Measurements from ENCODE around the gene TNFAIP8.
A peak's percentile ranks its signal among the peaks of the same experiment; 100 is the strongest.
"Not testable (repeated sequence)": the region's sequence is repeated elsewhere in the genome, so short reads cannot be mapped to it uniquely, and the experiment has no call there.

The TNFAIP8 gene

DNA sequence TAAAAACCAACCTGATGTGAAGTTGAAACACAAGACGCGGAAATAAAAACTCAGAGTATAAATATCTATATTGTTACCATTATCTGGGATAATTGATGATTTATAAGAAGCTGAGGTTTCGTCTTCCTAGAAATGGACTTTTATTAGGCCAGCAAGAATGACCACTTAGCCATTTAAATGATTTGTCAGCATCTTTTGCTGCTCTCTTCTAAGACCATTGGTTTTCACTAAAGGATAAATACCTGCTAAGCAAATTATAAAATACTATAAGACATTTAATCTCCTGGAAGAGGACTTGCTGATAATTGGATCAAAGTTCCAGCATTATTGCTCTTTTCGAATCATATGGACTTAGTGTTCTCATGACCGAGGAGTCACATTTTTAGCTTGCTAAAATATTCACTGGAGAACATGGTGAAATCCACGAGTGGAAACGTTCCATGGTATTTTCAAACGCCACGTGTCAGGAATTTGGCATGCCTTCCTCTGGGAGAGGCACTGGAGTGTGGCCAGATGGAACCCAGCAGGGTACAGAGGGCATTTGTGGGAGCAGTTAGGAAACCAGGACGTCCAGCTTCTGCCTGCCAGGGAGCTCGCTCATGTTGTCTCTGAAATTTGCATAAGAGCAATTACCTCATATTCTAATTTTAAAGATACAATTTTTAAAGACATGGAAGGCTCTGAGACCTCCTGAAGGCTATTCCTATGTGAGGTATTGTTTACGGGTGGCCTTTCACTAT lies 43.1 kb downstream of the TNFAIP8 start:
- DNase-seq = no peak

- DNase-seq = peak; percentile 22
Measured at GRCh38 chr5:119400245-119400644, 44.4 kb downstream of the TNFAIP8 start.

- DNase-seq = no peak
Measured at GRCh38 chr5:119402081-119402480, 46.3 kb downstream of the TNFAIP8 start.

DNA sequence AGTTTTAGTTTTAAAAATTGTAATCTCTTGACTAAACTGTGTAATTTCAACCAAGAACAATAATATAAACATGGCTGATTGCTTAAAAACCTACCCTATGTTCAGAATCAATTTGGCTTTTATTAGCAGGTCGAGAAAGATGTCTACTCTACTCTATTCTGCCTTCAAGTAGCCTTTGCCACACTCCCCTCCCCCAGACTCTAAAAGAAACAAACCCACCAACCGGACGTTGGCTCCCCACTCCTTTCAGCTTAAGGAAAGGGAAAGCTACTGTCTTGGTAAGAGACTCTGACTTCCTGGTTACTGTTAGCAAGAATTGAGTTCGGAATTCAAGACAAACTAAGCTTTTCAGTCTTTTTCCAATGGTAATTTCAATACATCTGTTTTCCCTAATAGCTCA lies 46.7 kb downstream of the TNFAIP8 start:
- DNase-seq = no peak

DNA sequence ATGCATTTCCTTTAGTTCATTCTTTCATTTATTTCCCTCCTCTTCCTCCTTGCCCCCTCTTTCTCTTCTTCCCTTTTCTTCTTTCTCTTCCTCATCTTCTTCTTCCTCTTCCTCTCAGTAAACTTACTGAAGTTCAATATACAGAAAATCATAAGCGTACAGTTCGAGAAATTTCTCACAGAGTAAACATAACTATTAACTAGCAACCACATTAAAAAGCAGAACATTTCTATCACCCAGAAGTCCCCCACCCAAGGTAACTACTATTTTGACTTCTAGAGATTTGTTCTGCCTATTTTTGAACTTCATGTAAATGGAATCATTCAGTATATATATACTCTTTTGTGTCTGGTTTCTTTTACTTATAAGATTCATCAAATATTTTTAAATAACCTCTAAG lies 48.2 kb downstream of the TNFAIP8 start:
- DNase-seq = no peak

DNA sequence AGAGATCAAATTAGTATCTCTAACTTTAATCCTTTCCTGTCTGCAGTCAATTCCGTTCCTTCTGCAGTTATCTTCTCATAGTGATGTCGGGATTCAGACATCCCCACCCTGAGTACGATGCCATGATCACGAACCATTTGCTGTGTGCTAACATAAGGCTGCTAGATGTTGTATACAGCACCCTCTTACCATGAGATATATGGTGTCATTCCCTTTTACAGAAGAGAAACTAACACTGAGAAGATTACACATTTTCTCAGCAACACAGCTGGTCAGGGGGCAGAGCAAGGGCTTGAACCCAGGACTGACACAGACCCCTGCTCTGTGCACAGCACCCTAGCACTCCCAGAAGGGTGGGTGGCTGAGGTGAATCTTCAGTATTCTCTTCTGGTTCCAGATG lies 49.6 kb downstream of the TNFAIP8 start:
- DNase-seq = no peak

- no peak for DNase-seq
Measured at GRCh38 chr5:119406551-119407110, 50.8 kb downstream of the TNFAIP8 start.

DNA sequence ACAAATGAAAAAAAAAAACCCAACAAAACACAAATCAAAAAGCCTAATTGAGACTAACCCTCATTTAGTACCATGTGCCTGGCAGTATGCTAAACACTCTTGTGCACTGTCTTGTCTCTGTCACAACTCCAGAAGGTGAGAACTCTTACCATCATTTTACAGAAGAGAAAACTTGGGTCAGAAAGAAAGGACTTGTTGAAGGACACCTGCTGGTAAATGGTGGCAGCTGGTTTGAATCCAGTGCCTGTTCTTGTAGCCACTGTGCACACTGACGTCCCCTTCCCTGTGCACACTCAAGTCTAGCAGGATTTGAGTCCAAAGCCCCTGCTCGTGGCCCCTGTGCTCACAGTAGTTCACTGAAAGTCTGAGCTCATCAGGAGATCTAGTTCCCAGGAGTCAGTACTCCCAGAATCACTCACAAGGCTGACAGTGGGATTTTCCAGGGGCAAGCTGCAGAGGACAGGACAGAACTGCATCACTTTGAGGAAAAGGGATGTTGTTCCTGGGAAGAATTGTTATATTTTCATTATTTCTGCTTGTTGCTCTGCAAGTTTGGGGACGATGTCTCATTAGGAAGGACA lies 53.5 kb downstream of the TNFAIP8 start:
- no peak for DNase-seq

DNA sequence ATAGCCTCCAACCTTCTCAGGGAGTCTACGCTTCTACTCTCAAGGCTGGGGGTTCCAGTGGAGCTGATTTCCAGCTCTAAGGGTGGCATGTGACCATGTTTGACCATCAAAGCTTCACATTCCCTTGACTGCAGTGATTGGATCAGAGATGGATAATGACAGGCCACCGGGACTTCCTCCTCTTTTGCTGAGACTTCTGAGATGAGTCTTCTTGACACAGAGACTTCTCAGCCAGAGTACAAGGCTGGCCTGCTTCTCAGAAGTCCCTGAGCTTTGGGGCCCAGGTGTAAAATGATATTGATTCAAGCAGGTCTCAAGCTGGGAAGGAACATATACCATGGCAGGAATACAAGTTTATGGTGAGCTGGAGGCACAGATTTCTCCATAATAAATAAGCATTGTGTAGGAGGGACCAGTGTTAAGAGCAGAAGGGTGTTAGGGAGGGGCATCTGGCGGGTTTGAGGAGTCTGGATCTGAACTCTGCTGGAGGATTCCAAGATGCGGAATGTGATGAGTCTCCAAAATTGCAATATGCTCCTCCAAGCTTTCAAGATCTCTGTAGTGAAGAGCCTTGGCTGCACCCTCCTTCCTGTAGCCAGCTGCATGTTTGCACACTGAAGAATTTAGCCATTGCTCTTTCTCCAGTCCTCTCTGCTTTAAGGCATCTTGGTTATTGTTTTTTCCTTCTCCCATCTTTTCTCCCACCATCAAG lies 54.8 kb downstream of the TNFAIP8 start:
- no peak for DNase-seq

GRCh38 chr5:119411361-119412278 lies 55.8 kb downstream of the TNFAIP8 start:
- peak; percentile 42 for DNase-seq

DNA sequence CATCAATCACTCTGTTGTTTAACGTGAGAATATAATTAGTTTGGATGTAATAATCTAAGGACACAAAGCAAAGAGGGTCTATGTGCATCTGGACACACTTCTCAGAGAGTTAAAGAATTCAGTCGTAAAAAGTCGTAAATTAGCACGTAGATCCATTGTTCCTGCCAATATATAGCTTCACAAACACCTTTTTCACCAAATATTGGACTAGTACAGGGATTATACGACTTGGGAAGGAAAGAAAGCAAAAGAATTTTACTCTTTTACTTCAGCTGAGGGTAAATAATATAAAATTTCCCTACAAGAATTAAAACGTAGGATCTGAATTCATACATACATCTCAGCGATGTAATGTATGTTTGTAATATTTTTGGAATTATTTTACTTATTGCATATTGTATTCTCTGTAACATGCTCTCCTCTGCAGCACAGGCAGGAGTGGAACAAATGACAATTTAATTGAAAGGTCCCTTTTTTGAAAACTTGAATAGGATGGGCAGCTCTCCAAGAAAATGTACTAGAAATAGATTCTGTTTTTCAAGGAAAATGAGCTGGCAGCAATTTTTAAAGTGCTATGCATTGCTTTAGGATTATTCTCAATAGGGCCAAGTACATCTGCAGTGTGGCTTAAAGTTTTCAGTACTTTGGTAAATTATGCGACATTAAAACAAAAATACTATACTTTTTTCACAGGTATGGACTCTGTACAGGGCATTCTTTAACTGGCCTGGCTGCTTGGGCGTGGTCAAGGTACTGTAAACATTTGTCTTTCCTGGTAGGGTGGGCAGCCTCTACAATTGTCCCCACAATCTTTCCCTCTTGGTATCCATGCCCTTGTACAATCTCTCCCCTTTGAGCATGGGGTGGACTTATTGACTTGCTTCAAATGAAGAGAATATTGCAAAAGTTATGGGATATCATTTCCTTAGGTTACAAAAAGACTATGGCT lies 56.7 kb downstream of the TNFAIP8 start:
- DNase-seq = no peak

GRCh38 chr5:119414124-119414734 lies 58.4 kb downstream of the TNFAIP8 start:
- DNase-seq = not testable (repeated sequence)

DNA sequence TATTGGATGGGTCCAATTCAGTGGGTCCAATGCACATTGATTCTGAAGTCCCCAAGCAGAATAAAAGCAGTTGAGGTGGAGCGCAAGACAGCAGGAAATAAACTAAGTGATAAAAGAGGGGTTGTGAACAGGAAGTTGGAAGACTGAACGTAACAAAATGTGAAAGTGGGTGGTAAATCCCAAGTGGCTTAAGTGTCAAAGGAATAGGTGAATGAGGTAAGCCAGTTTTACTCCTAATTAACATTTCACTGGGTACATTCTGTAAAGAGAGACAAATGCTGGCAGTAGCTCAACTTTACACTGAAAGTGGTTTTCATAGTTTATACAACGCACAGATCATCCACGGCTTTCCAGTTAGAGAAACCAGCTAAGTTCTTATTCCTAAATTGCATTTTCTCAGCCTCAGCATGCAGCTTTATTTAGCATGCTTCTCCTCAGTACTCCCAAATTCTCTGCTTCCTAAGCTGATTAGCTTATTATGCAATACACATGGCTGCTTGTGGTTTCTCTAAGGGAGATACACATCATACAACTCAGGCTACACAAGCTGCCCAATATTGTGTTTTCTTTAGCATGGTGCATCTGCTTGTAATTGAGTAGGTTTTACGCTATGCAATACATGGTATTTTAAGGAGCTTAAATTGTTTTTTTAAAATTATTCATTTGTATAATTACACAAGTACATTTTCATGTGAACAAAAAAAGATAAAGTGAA lies 62.2 kb downstream of the TNFAIP8 start:
- no peak for DNase-seq

GRCh38 chr5:119418606-119419100 lies 62.8 kb downstream of the TNFAIP8 start:
- no peak for DNase-seq

- no peak for DNase-seq
Measured at GRCh38 chr5:119420169-119420568, 64.3 kb downstream of the TNFAIP8 start.

DNA sequence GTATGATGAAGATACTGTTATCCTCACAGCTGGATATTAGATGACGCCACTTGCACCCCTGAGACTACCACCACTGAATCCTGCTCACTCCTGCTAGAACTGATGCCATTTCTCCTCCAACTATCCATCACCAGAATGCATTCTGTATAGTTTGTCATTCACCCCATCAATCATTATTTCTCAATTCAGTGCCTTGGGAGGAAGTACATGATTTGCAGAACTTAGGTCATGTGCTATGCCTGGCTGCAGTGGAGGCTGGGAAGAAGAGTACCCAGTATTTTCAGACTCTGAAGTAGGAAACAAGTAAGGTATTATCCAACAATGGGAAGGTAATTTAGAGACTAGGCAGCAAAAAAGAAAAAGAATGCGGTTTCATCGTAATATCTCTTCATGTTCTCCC lies 70.2 kb downstream of the TNFAIP8 start:
- DNase-seq = no peak

- no peak for DNase-seq
Measured at GRCh38 chr5:119427060-119427459, 71.2 kb downstream of the TNFAIP8 start.

- DNase-seq = not testable (repeated sequence)
Measured at GRCh38 chr5:119427596-119427995, 71.8 kb downstream of the TNFAIP8 start.

DNA sequence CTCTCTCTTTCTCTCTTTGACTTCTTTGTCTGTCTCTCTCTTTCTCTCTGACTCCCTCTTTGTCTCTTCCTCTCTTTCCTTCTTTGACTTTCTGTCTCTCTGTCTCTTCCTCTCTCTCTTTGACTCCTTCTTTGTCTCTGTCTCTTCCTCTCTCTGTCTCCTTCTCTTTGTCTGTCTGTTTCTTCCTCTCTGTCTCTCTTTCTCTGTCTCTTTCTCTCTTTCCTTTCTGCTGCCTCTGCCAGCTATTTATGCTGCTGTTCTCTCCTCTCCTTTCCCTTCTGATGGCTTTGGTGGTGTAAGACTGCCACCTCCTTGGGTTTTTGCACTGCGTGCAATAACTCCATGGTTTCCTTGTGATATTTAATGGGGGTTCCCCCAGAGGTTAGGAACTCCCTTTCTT lies 72.3 kb downstream of the TNFAIP8 start:
- DNase-seq = not testable (repeated sequence)

GRCh38 chr5:119428574-119428973 lies 72.8 kb downstream of the TNFAIP8 start:
- not testable (repeated sequence) for DNase-seq

Data from DMS79 treated with DMSO at 0.1 percent for 48 hours (cell line).